Non-pigmented ciliary epithelial cell (primary cell): ENCODE measurements around the gene MELTF.
"Not testable (repeated sequence)": the region's sequence is repeated elsewhere in the genome, so short reads cannot be mapped to it uniquely, and the experiment has no call there.

Experiments used
- DNase-seq: peaks from one replicate; pipeline ENCODE4 v3.0.0-alpha.2; 2010; ENCODE audit warnings: low read depth

MELTF gene

GRCh38 chr3:197029511-197030167 lies at the start of gene MELTF:
MELTF (minus strand) TSS chr3:197029817; CDS start chr3:197029702, 115 bp downstream.
- no peak for DNase-seq

DNA sequence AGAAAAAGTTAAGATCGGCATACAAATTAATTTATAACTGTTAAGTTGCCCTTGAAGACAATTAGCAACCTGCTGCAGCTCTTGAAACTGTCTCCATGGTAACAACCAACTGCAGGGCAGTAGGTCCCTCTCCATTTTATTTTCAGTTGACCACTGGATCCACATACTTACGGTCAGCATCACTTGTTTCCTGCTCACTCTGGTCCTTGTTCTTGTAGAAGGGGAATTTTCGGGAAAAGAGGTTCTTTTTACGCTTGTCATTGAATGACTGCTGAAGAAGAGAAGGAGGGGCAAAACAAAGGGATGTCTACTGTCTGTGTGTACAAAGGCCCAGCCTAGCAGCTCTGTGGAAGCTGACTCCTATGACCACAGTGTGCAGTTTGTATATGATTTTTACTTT lies 46.8 kb upstream of the MELTF start:
- no peak for DNase-seq

DNA sequence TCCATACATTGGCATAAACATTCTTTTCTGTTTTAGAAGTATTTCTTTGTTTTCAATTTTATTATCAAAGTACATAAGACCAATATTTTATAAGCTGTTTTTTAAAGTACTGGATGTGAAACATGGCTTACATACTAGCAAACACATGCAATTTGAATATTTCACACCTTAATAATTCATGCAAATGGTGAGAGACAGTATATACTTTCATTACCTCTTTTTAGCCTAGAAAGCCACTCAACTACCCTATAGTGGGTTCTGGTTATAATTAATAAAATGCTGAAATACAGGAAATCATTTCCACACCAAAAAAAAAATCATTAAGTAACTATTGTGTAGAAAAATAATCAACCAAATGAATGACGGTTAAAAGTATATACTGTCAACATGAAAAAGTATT lies 38.5 kb upstream of the MELTF start:
- DNase-seq: no peak

DNA sequence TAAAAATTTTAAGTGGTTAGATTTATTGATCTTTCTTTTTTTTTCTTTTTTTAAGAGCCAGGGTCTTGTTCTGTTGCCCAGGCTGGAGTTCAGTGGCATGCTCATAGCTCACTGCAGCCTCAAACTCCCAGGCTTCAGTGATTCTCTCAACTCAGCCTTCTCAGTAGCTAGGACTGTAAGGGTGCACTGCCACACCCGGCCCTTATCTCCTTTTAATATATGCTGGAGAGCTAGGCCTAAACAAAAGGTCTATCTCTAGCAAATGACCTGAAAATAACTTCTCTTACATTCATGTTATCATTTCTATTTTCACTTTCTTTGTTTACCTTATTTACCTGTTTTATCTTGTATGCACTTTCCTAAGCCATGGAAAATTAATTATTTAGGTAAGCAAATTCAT lies 35.2 kb upstream of the MELTF start:
- DNase-seq: no peak

- DNase-seq: no peak
These were observed 32.8 kb upstream of the MELTF start for GRCh38 chr3:197062446-197062845.

GRCh38 chr3:197051637-197052036 lies 22.0 kb upstream of the MELTF start:
- not testable (repeated sequence) for DNase-seq

- no peak for DNase-seq
These were observed 20.9 kb upstream of the MELTF start for GRCh38 chr3:197050511-197050910.

DNA sequence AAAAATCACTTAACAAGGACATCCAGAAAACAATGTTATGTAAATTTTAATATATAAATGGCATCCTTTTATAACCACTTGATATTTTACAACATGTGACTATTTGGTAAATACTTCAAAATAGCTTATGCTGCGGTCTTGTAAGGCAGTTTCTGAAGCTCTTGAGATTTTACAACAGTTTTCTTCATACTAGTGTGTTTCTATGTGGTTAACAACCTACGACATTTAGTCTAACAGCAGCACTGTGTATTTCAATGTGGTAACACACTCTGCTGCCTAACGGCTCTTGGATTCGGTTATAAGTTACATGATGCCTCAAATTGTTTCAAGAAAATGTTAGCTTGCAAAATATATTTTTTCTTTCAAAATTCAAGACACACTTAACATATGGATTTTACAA lies 12.9 kb upstream of the MELTF start:
- no peak for DNase-seq

- no peak for DNase-seq
These were observed 12.4 kb upstream of the MELTF start for GRCh38 chr3:197041875-197042488.

DNA sequence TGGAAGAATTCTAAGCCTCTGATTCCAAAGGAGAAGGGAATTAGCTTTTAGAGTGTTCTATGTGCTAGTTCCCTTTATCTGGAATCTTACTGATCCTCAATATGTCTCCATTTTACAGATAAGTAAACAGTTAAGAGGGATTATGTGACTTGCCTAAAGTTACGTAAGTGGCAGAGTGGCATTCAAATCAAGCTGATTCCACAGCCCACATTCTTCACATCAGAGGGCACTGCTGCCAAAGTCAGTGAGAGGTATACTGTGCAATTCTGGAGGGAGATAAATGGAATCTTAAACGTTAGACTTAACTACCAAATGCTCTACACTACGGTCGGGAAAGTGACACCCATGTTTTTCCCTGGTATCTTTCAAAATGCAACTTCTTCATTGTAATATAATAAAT lies 11.0 kb upstream of the MELTF start:
- no peak for DNase-seq

DNA sequence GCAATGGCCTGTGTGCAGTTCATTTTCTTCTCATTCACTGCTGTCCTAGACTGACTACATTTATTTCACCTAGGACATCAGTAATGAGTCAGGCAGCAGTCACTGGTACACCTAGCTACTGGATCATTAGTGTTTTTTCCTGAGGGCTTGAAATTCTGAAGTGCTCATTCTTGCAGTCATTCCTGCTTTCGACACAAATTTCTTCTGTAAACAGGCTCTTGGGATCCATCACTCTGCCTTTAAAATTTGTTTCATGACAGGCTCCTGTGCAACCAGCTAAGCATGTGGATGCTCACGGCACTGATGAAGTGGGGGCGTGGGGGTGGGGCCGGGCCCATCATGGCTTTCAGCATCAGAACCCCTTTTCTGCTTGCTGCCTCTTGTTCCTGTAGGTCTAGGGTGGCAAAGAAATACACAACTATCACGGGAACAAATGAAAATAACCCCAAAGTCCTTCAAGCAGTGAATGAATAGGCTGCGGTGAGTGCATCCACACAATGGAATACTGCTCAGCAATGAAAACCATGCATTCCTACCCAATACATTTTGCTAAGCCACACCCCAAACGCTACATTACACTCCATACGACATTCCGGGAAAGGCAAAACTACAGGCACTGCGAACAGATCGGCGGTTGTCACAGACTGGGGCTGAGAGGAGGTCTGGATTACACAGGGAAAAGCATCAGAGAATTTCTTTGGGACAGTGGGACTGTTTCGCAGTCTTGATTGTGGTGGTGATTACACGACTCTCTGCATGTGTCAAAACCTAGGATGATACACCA lies 9.3 kb upstream of the MELTF start:
- no peak for DNase-seq

DNA sequence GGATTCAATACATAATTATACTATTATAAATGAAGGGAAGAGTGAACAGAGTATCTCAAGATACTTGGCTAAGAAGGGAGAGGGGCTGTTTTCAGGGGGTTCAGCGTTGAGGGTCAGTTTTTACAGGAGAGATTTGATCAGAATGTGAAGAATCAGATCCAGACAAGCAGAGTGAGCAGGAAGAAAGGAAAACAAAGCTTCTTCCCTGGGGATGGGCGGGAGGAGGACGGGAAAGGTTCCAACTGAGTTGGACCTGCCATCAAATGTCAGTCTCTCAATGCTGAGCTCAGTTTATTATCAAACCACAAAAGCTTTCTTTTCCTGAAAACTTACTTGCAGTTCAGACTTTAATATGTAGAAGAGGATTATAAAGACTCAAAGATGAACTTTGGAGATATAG lies 6.0 kb upstream of the MELTF start:
- no peak for DNase-seq

- DNase-seq: not testable (repeated sequence)
These were observed 5.2 kb upstream of the MELTF start for GRCh38 chr3:197034778-197035177.

DNA sequence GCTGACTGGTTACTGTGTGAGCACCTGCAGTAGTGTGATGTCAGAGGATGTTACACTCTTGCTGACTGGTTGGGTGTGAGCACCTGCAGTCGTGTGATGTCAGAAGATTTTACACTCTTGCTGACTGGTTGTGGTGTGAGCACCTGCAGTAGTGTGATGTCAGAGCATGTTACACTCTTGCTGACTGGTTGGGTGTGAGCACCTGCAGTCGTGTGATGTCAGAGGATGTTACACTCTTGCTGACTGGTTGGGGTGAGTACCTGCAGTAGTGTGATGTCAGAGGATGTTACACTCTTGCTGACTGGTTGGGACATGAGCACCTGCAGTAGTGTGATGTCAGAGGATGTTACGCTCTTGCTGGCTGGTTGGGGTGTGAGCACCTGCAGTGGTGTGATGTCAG lies 4.1 kb upstream of the MELTF start:
- not testable (repeated sequence) for DNase-seq

DNA sequence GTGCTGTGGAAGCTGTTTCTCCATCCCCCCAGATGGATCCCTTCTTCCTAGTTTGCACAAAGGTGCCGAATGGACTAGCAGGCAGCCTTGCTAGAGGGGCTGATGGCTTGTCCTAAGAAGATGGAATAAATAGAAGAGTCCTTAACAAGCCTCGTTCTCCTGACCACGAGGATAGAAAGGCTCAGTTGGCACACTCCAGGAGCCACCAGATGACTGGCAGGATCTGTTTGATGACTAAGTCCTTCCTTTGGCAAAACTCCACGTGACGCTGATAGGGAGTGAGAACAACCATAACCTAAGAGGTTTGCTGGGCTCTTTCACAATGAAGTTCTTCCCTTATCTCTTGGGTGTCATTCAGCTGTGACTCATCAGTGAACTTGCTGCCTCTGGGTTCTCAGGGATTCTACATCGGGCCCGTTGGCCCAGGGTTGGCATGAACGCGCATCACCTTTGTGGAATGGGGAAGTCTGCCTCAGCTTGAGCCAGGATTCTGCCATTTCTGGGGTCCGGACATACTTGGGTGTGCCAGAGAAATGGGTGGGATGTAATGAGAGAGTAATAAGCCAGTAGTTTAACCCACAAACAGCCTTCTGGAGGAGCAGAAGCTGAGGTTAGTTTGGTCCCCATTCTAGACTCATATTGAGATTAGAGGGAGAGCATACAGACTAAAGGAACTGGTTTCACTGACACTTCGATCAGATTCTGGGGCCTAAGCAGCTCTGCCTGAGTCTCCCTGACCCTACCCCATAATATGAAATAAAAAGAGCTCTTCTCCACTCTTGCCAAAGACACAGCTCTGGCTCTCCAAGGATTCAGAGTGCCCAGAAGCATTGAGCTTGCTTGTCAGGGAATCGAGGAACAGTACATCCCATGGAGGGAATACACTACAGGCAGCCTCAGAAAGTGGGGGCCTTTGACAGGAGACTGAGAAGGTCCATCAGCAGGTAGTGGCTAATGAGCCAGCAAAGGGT lies 2.0 kb upstream of the MELTF start:
- peak; percentile 95 for DNase-seq

DNA sequence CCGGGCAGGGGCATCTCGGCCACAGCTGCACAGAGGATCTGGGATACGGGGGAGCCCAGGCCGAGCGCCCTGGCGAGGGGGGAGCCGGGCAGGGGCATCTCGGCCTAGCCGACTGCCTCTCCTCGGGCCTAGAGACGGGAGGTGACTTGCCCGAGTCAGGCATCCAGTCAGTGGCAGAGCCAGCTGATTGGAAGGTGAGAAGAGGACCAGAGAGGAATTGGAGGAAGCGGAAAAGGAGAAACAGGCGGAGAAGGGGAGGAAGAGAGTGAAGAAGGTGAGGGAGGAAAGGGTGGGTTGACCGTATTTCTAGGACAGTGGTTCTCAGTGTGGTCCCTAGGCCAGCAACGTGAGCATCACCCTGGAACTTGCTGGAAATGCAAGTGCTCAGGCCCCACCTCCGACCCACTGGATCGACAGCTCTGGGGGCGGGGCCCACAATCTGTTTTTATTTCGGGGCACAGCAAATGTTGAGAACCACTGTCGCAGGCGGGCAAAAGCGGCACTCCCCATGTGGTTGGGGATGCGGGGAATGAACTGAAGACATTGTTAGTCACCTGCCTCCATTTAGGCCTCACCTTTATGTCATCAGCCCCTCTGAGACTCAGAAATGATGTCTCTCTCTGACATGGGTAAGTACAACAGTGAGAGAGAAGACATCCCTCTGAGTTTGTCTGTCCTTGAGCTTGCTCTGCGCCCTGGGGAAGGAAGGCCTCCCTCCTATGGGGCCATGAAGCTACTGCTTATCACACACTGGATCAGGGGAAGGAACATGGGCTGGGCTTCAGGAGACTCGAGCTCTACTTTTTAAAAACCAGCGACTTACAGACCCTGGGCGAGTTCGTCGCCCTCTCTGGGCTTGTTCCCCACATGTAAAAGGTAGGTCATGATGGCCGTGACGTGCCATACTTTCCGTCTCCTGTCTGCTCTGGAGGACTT lies 1.0 kb upstream of the MELTF start:
- DNase-seq: no peak

DNA sequence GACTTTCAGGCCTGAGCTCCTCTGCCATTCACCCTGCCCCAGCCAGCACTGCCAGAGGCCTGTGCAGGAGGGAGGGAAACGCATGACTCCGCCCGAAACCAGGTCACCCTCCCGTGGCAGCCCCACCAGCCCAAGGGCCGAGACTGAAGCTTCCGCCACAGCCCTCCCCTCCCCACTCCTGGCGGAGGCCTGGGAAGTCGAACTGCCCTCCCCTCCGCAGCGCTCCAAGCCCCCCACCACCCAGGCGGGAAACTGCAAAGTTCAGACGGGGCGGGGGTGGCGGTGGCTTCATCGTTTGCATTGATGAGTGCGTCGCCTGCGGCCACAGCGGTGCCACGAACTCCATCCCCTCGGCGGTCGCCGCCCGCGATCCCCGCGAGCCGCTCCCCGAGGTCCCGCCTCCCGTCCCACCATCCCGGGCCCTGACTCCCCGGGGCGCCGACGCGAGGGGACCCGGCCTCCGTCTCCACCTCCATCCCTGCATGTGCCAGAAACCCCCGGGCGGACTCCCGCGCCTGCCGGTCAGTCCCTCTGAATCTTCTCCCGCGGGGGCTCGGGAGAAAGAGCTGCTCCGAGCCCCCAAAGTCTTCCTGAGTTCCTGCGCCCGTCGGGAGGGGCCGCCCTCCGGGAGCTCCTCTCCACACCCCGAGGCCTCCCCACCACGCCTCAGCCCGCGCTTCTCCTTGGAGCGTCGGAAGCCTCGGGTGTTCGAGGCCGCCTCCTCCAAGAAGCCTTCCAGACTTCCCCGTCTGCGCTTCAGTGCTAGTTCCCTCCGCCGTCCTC lies 698 bp downstream of the MELTF start:
- no peak for DNase-seq

GRCh38 chr3:197027896-197028727 lies 1.5 kb downstream of the MELTF start:
- no peak for DNase-seq
